OCI-LY7 (cell line): ENCODE results near the gene UQCRH. TPM values are rescaled to one million over a fixed set of nuclear protein-coding genes. Genes with fewer than 3 reads are reported as not detected.
A peak's percentile ranks its signal among the peaks of the same experiment; 100 is the strongest.

Experiments used
- BruUV-seq: library from RNA; stranded (reverse); fragments of 400-500 nt; replicated peaks from 2 replicates; lab custom pipeline; 2021; lab: Mats Ljungman, UMichigan
- CTCF ChIA-PET: fragments of 300-600 bp; sonication (Branson Sonifier 250); formaldehyde crosslinking; loops from one replicate; lab custom pipeline; 2022; ENCODE audit warnings: antibody characterized with exemption; ENCODE audit not compliant: unreplicated experiment; lab: Charles Lee
- POLR2A ChIA-PET: fragments of 300-600 bp; sonication (Branson Sonifier 250); formaldehyde crosslinking; loops from one replicate; lab custom pipeline; 2022; ENCODE audit warnings: antibody characterized with exemption; lab: Charles Lee
- DNase-seq: peaks from one replicate; pipeline ENCODE4 v3.0.0-alpha.2; 2015; ENCODE audit warnings: low spot score
- H2AFZ ChIP-seq: fragments of 200-600 bp; sonication (generic), shearing (Covaris generic); 2 replicates; pipeline ENCODE4 v1.6.1; 2014; ENCODE audit warnings: mild to moderate bottlenecking, antibody characterized with exemption, low read length, moderate library complexity
- H3K27ac ChIP-seq: fragments of 200-600 bp; sonication (generic); 2 replicates; pipeline ENCODE4 v1.5.1; 2014; ENCODE audit warnings: mixed run types, low read depth, mild to moderate bottlenecking, moderate library complexity, low read length, inconsistent platforms; ENCODE audit not compliant: poor library complexity, severe bottlenecking
- H3K36me3 ChIP-seq: fragments of 200-600 bp; sonication (generic); 2 replicates; pipeline ENCODE4 v1.6.1; 2014; ENCODE audit warnings: mild to moderate bottlenecking, antibody characterized with exemption, low read length, moderate library complexity, mixed read lengths; ENCODE audit not compliant: insufficient read depth
- H3K4me1 ChIP-seq: fragments of 200-600 bp; sonication (generic); 2 replicates; pipeline ENCODE4 v1.5.1; 2014; ENCODE audit warnings: mild to moderate bottlenecking, low read length; ENCODE audit not compliant: insufficient read depth, poor library complexity, severe bottlenecking
- H3K4me2 ChIP-seq: fragments of 200-600 bp; sonication (generic); 2 replicates; pipeline ENCODE4 v1.6.1; 2014; ENCODE audit warnings: mild to moderate bottlenecking, low read length
- H3K4me3 ChIP-seq: fragments of 200-600 bp; sonication (generic); 2 replicates; pipeline ENCODE4 v1.5.1; 2014; ENCODE audit warnings: mild to moderate bottlenecking, low read depth, low read length; ENCODE audit not compliant: poor library complexity, severe bottlenecking
- H3K79me2 ChIP-seq: fragments of 200-600 bp; sonication (generic); 2 replicates; pipeline ENCODE4 v1.6.1; 2016; ENCODE audit warnings: low read depth, mild to moderate bottlenecking, low read length, moderate library complexity, mixed read lengths; ENCODE audit not compliant: insufficient read depth
- H3K9me2 ChIP-seq: fragments of 200-600 bp; sonication (generic); 2 replicates; pipeline ENCODE4 v1.6.1; 2016; ENCODE audit warnings: mild to moderate bottlenecking, low read length, mixed read lengths; ENCODE audit not compliant: insufficient read depth
- H3K9me3 ChIP-seq: fragments of 200-600 bp; sonication (generic); 2 replicates; pipeline ENCODE4 v1.6.1; 2014; ENCODE audit warnings: mild to moderate bottlenecking, mixed run types, low read length, mixed read lengths
- H4K20me1 ChIP-seq: fragments of 200-600 bp; sonication (generic); 2 replicates; pipeline ENCODE4 v1.6.1; 2014; ENCODE audit warnings: mild to moderate bottlenecking, antibody characterized with exemption, low read length, moderate library complexity, mixed read lengths; ENCODE audit not compliant: insufficient read depth
- EZH2phosphoT487 ChIP-seq: fragments of 200-600 bp; sonication (generic); IDR thresholded peaks from 2 replicates; pipeline ENCODE4 v1.6.1; 2018; ENCODE audit warnings: low read depth, borderline replicate concordance, mild to moderate bottlenecking, mixed run types, antibody characterized with exemption, low read length, moderate library complexity, mixed read lengths
- intact Hi-C: fragments of 100-400 bp; cut with micrococcal nuclease; formaldehyde crosslinking; loops from one replicate; pipeline ENCODE4 v1.10.0; 2022; ENCODE audit not compliant: unreplicated experiment
- total RNA-seq, 2 experiments: library from RNA; depleted of rRNA in 1 of 2; stranded (reverse); fragments of >200 nt in 1 of 2; shearing (Covaris generic) in 1 of 2; gene quantifications; 2 replicates each; pipeline ENCODE4 v1.2.3, GENCODE V29; 2014 to 2022
- TF ChIP-seq, protein P1 (sequence below): fragments of 200-600 bp; sonication (generic); conservative IDR thresholded peaks from 2 replicates; pipeline ENCODE4 v1.5.1; 2014; ENCODE audit warnings: mild to moderate bottlenecking, antibody characterized with exemption, low read length, moderate library complexity, mixed read lengths

UQCRH gene
- total RNA-seq, 2 experiments from 2014 or later: 489 to 693 TPM

DNA sequence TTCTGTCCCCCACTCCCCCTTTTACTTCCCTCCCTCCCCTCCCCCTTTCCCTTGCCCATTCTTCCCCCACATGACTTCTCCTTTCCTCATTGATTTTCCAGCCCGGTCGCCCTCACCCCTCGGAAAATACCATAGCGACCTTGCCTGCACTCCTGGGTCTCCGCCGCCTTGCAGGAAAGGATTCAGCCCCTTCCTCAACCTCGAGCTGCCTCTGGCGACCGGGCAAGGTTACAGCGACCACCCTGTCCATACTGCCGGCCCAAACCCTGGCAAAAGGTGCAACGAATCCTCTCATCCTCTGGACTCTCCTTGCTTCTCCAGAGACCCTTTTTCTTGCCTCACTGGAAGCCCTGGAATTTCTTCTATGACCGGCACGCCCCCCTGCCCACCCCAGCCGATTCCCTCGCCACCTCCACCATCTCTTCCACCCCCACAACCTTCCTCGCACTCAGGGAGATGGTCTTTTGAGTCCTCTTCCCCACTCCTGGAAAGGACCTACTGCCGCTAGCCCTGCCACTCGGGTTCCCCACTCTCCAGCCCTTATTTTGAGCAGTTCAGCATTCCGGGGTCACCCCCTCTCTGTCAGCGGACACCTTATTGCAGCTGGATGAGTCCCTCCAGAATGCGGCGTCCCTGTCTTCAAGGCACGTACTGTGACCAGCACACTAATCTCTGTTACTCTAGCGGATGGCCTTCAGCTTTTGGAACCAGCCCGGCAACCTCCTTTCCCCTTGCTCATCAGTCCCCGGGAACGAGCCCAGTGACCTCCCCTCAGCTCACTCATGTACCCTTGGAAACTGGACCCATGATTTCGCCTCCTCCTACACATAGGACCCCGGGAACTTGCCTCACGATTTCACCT is 38.0 kb downstream of the UQCRH start:
- H3K79me2 ChIP-seq: peaks cover 24% of the 10 kb centered on the region; the same call in 1 of the 2 replicates
- peak overlapping the region; percentile 81; the same call in 1 of the 2 replicates for H2AFZ ChIP-seq
- H3K36me3 ChIP-seq: peaks cover 38% of the 10 kb centered on the region
- POLR2A ChIA-PET: interaction anchor here (0.5 to 2.7 kb wide), 4 partner anchors 15 to 287 kb away, joined by 3 to 13 read pairs (median 7); no protein-coding TSS in a partner anchor
- H3K4me3 ChIP-seq: peak overlapping the region; percentile 80
- intact Hi-C loops: loop anchor here (2.0 kb wide), 2 partner anchors 39 to 95 kb away; partner anchors contain the start of genes LRRC41, RAD54L and UQCRH
- no TSS peak for BruUV-seq
- TF ChIP-seq, protein P1, sequence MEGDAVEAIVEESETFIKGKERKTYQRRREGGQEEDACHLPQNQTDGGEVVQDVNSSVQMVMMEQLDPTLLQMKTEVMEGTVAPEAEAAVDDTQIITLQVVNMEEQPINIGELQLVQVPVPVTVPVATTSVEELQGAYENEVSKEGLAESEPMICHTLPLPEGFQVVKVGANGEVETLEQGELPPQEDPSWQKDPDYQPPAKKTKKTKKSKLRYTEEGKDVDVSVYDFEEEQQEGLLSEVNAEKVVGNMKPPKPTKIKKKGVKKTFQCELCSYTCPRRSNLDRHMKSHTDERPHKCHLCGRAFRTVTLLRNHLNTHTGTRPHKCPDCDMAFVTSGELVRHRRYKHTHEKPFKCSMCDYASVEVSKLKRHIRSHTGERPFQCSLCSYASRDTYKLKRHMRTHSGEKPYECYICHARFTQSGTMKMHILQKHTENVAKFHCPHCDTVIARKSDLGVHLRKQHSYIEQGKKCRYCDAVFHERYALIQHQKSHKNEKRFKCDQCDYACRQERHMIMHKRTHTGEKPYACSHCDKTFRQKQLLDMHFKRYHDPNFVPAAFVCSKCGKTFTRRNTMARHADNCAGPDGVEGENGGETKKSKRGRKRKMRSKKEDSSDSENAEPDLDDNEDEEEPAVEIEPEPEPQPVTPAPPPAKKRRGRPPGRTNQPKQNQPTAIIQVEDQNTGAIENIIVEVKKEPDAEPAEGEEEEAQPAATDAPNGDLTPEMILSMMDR: no peak
- no peak for TF ChIP-seq EZH2phosphoT487
- DNase-seq: no peak
- peak overlapping the region; percentile 90 for H3K4me2 ChIP-seq
- H3K9me2 ChIP-seq: no peaks in the 10 kb centered on the region
- no peaks in the 10 kb centered on the region for H4K20me1 ChIP-seq
- CTCF ChIA-PET: interaction anchor here (0.8 kb wide), 1 partner anchor 13 kb away, joined by 3 read pairs; no protein-coding TSS in a partner anchor
- peak overlapping the region; percentile 61 for H3K27ac ChIP-seq
- H3K9me3 ChIP-seq: no peaks in the 10 kb centered on the region
- H3K4me1 ChIP-seq: peaks cover 22% of the 10 kb centered on the region

DNA sequence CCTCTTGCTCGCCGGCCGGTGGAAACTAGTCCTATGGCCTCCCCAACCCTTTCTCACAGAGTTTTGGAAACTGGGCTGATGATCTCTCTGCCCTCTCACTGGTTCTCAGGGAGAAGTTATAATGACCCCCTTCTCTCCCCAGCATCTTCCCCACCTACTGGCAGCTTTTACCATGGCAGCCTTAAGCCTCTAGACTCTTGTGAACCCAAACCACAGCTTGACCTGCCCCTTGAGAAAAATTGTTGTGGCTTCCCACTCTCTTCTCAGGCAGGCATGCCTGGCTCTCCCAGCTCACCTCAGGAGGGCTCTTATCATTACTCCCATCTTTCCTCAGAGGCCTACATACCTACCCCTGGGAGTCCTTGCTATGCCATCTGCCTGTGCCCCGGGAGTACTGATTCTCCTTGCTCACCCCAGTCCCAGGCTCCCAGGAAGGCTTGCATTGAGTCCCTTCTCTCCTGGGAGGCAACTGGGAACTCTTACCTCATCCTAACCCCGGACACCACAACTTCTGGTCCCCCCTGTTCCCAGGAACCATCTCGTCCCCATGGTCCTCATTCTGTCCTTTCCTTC is 38.7 kb downstream of the UQCRH start:
- H3K4me2 ChIP-seq: peak overlapping the region; percentile 90
- no peaks in the 10 kb centered on the region for H3K9me3 ChIP-seq
- no peaks in the 10 kb centered on the region for H3K9me2 ChIP-seq
- intact Hi-C loops: no loop called here
- ChIA-PET POLR2A (interaction anchor here (0.7 kb wide), 1 partner anchor 16 kb away, joined by 3 read pairs; no protein-coding TSS in a partner anchor), CTCF (no interaction called here)
- DNase-seq: peak; percentile 46
- peaks cover 22% of the 10 kb centered on the region for H3K4me1 ChIP-seq
- peak overlapping the region; percentile 80 for H3K4me3 ChIP-seq
- no peaks in the 10 kb centered on the region for H4K20me1 ChIP-seq
- peaks cover 24% of the 10 kb centered on the region; the same call in 1 of the 2 replicates for H3K79me2 ChIP-seq
- H2AFZ ChIP-seq: no peak overlapping the region
- H3K36me3 ChIP-seq: peaks cover 46% of the 10 kb centered on the region
- BruUV-seq: no TSS peak
- H3K27ac ChIP-seq: no peak overlapping the region
- TF ChIP-seq, protein P1: peak; percentile 69
- no peak for TF ChIP-seq EZH2phosphoT487
